ENCODE data around the gene CALN1.
"Not testable (repeated sequence)": the region's sequence is repeated elsewhere in the genome, so short reads cannot be mapped to it uniquely, and the experiment has no call there.

CALN1 gene

GRCh38 chr7:72408966-72409637 lies 3.0 kb downstream of the CALN1 start:
- DNase-seq: no peak

- no peak for DNase-seq
Observed at GRCh38 chr7:72406820-72407403, 5.2 kb downstream of the CALN1 start.

GRCh38 chr7:72405871-72406270 lies 6.3 kb downstream of the CALN1 start:
- DNase-seq: no peak

- DNase-seq: no peak
Observed at GRCh38 chr7:72405418-72405817, 6.7 kb downstream of the CALN1 start.

GRCh38 chr7:72404743-72405142 lies 7.4 kb downstream of the CALN1 start:
- no peak for DNase-seq

GRCh38 chr7:72403458-72404076 lies 8.6 kb downstream of the CALN1 start:
- no peak for DNase-seq

GRCh38 chr7:72394016-72394415 lies 18.1 kb downstream of the CALN1 start:
- DNase-seq: no peak

- no peak for DNase-seq
Observed at GRCh38 chr7:72391821-72392377, 20.2 kb downstream of the CALN1 start.

- no peak for DNase-seq
Observed at GRCh38 chr7:72386118-72386517, 26.0 kb downstream of the CALN1 start.

GRCh38 chr7:72362246-72362645 lies 49.9 kb downstream of the CALN1 start:
- no peak for DNase-seq

- no peak for DNase-seq
Observed at GRCh38 chr7:72345208-72345727, 66.9 kb downstream of the CALN1 start.

GRCh38 chr7:72343991-72344390 lies 68.1 kb downstream of the CALN1 start:
- no peak for DNase-seq

GRCh38 chr7:72343354-72343753 lies 68.8 kb downstream of the CALN1 start:
- not testable (repeated sequence) for DNase-seq

GRCh38 chr7:72337390-72338167 lies 74.6 kb downstream of the CALN1 start:
- no peak for DNase-seq

- no peak for DNase-seq
Observed at GRCh38 chr7:72336632-72337389, 75.3 kb downstream of the CALN1 start.

GRCh38 chr7:72336382-72336631 lies 75.8 kb downstream of the CALN1 start:
- no peak for DNase-seq

- no peak for DNase-seq
Observed at GRCh38 chr7:72335561-72336381, 76.4 kb downstream of the CALN1 start.

- DNase-seq: no peak
Observed at GRCh38 chr7:72334698-72335097, 77.4 kb downstream of the CALN1 start.

GRCh38 chr7:72334066-72334465 lies 78.1 kb downstream of the CALN1 start:
- no peak for DNase-seq

- DNase-seq: no peak
Observed at GRCh38 chr7:72326811-72327210, 85.3 kb downstream of the CALN1 start.

- DNase-seq: no peak
Observed at GRCh38 chr7:72326365-72326764, 85.8 kb downstream of the CALN1 start.

- DNase-seq: no peak
Observed at GRCh38 chr7:72325561-72325960, 86.6 kb downstream of the CALN1 start.
